AG04449 (cell line): ENCODE data around the gene VAX1.
"Not testable (repeated sequence)": the region's sequence is repeated elsewhere in the genome, so short reads cannot be mapped to it uniquely, and the experiment has no call there.

ENCODE experiments used
- CTCF ChIA-PET: fragments of 350-600 bp; formaldehyde crosslinking; extraction: SDS; loops from one replicate; lab custom pipeline; 2021; ENCODE audit warnings: antibody characterized with exemption; lab: Yijun Ruan, JAX
- POLR2A ChIA-PET: fragments of 400-600, 350-600 bp; formaldehyde crosslinking; extraction: SDS; loops from one replicate; lab custom pipeline; 2020; ENCODE audit warnings: antibody characterized with exemption, inconsistent platforms; lab: Yijun Ruan, JAX
- DNase-seq: peaks from one replicate; pipeline ENCODE4 v3.0.0-alpha.2; 2010; ENCODE audit warnings: low read depth, low spot score
- H3K4me3 ChIP-seq: 2 replicates; pipeline ENCODE4 v1.5.1; 2011; ENCODE audit warnings: low read depth, mild to moderate bottlenecking, control low read depth, low read length
- CTCF ChIP-seq: IDR thresholded peaks from one replicate; pipeline ENCODE4 v1.5.1; 2011; ENCODE audit warnings: mild to moderate bottlenecking, moderate library complexity, low read length, control low read depth, inconsistent platforms; ENCODE audit not compliant: insufficient read depth; ENCODE audit errors: missing control alignments

VAX1 gene

GRCh38 chr10:117086546-117086945 lies 51.5 kb downstream of the VAX1 start:
- no peak for TF ChIP-seq CTCF
- ChIA-PET CTCF (no interaction called here), POLR2A (interaction anchor here (0.6 kb wide), 1 partner anchor 114 kb away, joined by 3 read pairs; no protein-coding TSS in a partner anchor)
- H3K4me3 ChIP-seq, result no peak overlapping the region
- DNase-seq, result no peak

GRCh38 chr10:117084421-117085246 lies 53.4 kb downstream of the VAX1 start:
- CTCF ChIA-PET, H3K4me3 ChIP-seq, DNase-seq, POLR2A ChIA-PET: not testable (repeated sequence)
